ENCODE results near the gene TAF13.

TAF13 gene

DNA sequence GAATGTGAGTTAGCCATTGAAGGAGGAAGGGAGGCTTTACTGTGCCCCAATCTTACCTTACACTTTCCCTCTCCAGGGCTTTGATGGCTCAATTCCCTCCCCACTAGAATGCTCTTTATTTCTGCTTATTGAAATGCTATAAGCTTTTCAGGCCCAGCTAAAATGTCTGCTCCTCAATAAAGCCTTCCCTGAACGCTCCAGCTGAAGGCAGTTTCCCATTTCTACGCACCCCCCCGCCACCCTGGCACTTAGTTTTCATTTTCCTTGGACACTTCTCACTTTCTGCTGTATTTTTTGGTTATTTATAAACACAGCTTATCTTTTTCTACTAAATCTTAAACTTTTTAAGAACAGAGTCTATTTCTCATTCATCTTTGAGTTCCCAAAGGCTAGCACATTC is 7.7 kb upstream of the TAF13 start:
- Histone ChIP-seq H3K27me3 (ENCODE audit: control insufficient read depth, insufficient read depth, low read length) (no peaks in the 10 kb centered on the region), H3K36me3 (ENCODE audit: control insufficient read depth, insufficient read depth, low read length) (no peaks in the 10 kb centered on the region), H3K4me2 (ENCODE audit: low read length) (no peak overlapping the region), H3K4me3 (ENCODE audit: low read depth, low read length) (no peak overlapping the region), H3K4me1 (no peaks in the 10 kb centered on the region), H3K79me2 (no peaks in the 10 kb centered on the region), H2AFZ (no peak overlapping the region), H3K9ac (no peak overlapping the region), H3K9me3 (ENCODE audit: control insufficient read depth, low read length) (no peaks in the 10 kb centered on the region), H3K27ac (no peak overlapping the region)
- TF ChIP-seq, protein P1, sequence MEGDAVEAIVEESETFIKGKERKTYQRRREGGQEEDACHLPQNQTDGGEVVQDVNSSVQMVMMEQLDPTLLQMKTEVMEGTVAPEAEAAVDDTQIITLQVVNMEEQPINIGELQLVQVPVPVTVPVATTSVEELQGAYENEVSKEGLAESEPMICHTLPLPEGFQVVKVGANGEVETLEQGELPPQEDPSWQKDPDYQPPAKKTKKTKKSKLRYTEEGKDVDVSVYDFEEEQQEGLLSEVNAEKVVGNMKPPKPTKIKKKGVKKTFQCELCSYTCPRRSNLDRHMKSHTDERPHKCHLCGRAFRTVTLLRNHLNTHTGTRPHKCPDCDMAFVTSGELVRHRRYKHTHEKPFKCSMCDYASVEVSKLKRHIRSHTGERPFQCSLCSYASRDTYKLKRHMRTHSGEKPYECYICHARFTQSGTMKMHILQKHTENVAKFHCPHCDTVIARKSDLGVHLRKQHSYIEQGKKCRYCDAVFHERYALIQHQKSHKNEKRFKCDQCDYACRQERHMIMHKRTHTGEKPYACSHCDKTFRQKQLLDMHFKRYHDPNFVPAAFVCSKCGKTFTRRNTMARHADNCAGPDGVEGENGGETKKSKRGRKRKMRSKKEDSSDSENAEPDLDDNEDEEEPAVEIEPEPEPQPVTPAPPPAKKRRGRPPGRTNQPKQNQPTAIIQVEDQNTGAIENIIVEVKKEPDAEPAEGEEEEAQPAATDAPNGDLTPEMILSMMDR (IDR thresholded peaks at IDR 0.05), result no peak

DNA sequence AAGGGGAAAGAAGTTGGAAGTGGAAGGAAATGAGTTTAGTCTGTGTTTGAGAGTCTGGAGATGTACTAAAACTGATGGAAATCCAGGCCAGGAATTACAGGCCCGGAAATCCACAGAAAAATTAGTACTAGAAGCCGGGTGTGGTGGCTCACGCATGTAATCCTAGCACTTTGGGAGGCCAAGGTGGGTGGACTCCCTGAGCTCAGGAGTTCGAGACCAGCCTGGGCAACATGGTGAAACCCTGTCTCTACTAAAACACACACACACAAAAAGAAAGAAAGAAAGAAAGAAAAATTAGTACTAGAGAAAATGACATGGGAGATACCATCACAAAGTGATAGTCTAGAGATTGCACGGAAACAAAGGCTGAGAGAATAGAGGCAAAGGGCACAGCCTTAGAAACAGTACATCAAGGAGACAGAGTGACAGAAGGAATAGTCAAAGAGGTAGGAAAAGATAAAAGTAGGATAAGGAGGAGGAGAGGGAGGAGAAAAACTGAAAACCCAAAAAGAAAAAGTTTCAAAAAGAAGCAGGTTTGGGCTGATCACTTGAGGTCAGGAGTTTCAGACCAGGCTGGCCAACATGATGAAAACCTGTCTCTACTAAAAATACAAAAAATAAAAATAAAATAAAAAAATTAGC is 4.8 kb upstream of the TAF13 start:
- no peak overlapping the region for H3K4me2 ChIP-seq (ENCODE audit: low read length)
- H3K4me1 ChIP-seq, result no peaks in the 10 kb centered on the region
- H3K4me3 ChIP-seq (ENCODE audit: low read depth, low read length), result no peak overlapping the region
- H3K79me2 ChIP-seq, result peaks cover 2% of the 10 kb centered on the region
- peak overlapping the region; percentile 78 for H3K27ac ChIP-seq
- H3K9ac ChIP-seq, result no peak overlapping the region
- no peaks in the 10 kb centered on the region for H3K9me3 ChIP-seq (ENCODE audit: control insufficient read depth, low read length)
- H3K27me3 ChIP-seq (ENCODE audit: control insufficient read depth, insufficient read depth, low read length), result no peaks in the 10 kb centered on the region
- H3K36me3 ChIP-seq (ENCODE audit: control insufficient read depth, insufficient read depth, low read length), result no peaks in the 10 kb centered on the region
- TF ChIP-seq, protein P1 (IDR thresholded peaks at IDR 0.05), result no peak
- H2AFZ ChIP-seq, result no peak overlapping the region

DNA sequence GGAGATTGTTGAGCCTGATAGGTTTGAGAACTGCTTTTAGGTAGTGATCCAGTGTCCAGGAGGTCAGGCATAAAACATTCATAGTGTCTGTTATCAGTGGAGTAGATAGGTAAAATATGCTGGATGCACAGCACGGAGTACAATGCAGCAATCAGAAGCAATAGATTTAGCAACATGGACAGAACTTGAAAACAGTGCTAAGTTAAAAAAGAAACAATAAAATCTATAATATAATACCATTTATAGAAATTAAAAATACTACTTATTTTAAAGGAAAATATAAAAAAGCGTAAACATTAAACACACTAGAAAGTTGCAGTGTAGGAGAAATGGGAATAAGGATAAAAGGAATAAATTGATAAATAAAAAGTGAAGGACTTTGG is 3.4 kb upstream of the TAF13 start:
- peak overlapping the region; percentile 78 for H3K27ac ChIP-seq
- no peaks in the 10 kb centered on the region for H3K27me3 ChIP-seq (ENCODE audit: control insufficient read depth, insufficient read depth, low read length)

DNA sequence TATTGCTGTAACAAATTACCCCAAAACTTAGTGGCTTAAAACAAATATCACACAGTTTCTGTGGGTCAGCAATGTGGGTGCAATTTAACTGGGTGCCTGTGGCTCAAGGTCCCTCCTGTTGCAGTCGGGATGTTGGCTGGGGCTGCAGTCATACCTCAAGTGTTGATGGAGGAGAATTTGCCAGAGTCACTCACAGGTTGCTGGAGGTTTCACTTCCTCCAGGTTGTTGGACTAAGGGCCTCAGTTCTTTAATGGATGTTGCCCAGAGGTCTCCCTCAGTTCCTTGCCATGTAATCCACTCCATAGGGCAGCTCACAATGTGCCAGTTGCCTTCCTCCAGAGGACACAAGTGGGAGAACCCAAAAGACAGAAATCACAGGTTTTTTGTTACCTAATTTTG is 2.5 kb upstream of the TAF13 start:
- Histone ChIP-seq H3K4me2 (ENCODE audit: low read length) (no peak overlapping the region), H3K4me3 (ENCODE audit: low read depth, low read length) (no peak overlapping the region), H3K4me1 (no peaks in the 10 kb centered on the region), H3K27me3 (ENCODE audit: control insufficient read depth, insufficient read depth, low read length) (no peaks in the 10 kb centered on the region), H3K9ac (no peak overlapping the region), H3K27ac (no peak overlapping the region), H3K9me3 (ENCODE audit: control insufficient read depth, low read length) (no peaks in the 10 kb centered on the region), H3K79me2 (peaks cover 4% of the 10 kb centered on the region), H2AFZ (no peak overlapping the region), H3K36me3 (ENCODE audit: control insufficient read depth, insufficient read depth, low read length) (no peaks in the 10 kb centered on the region)
- TF ChIP-seq, protein P1 (IDR thresholded peaks at IDR 0.05), result no peak

More for the DNA sequence above, 3.4 kb upstream of the TAF13 start:
- no peak overlapping the region for H3K4me2 ChIP-seq (ENCODE audit: low read length)
- no peaks in the 10 kb centered on the region for H3K36me3 ChIP-seq (ENCODE audit: control insufficient read depth, insufficient read depth, low read length)
- H3K4me3 ChIP-seq (ENCODE audit: low read depth, low read length), result no peak overlapping the region
- H3K4me1 ChIP-seq, result no peaks in the 10 kb centered on the region
- no peak overlapping the region for H2AFZ ChIP-seq
- no peaks in the 10 kb centered on the region for H3K9me3 ChIP-seq (ENCODE audit: control insufficient read depth, low read length)
- TF ChIP-seq, protein P1 (IDR thresholded peaks at IDR 0.05), result no peak
- peaks cover 3% of the 10 kb centered on the region for H3K79me2 ChIP-seq
- no peak overlapping the region for H3K9ac ChIP-seq

DNA sequence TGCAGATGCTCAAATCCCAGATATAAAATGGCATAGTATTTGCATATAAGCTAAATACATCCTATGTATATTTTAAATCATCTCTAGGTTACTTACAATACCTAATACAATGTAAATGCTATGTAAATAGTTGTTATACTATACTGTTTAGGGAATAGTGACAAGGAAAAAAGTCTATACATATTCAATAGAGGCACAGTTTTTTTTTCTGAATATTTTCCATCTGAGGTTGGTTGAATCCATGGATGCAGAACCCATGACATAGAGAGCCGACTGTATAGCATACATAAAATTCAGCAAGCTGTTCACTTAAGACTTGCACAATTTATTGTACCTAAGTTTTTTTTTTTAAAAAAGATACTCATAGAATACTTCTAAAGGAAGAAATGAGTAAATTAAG is 6.5 kb downstream of the TAF13 start:
- Histone ChIP-seq H3K36me3 (ENCODE audit: control insufficient read depth, insufficient read depth, low read length) (no peaks in the 10 kb centered on the region), H3K27me3 (ENCODE audit: control insufficient read depth, insufficient read depth, low read length) (no peaks in the 10 kb centered on the region), H2AFZ (no peak overlapping the region), H3K27ac (no peak overlapping the region), H3K9ac (no peak overlapping the region), H3K79me2 (peaks cover 2% of the 10 kb centered on the region), H3K4me2 (ENCODE audit: low read length) (no peak overlapping the region), H3K4me1 (no peaks in the 10 kb centered on the region), H3K9me3 (ENCODE audit: control insufficient read depth, low read length) (no peaks in the 10 kb centered on the region), H3K4me3 (ENCODE audit: low read depth, low read length) (no peak overlapping the region)
- TF ChIP-seq, protein P1 (IDR thresholded peaks at IDR 0.05), result no peak

Measured in parathyroid adenoma (tissue), 2 donors.